Thyroid gland (tissue), 4 donors: Measurements from ENCODE around the gene SUCLA2.

Experiments
- CTCF ChIP-seq, 6 experiments: fragments of 200-600 bp in 3 of 6; fragments of 450-650 bp in 3 of 6; sonication (generic) in 3 of 6; IDR thresholded peaks; one replicate each; pipeline ENCODE4 v1.5.1; 2016 to 2019; ENCODE audit warnings: antibody characterized with exemption in 6 of 6, mild to moderate bottlenecking in 2 of 6, inconsistent platforms in 1 of 6, moderate library complexity in 1 of 6
- POLR2A ChIP-seq, 2 donors: fragments of 450-650 bp; IDR thresholded peaks; one replicate each; pipeline ENCODE4 v1.6.1; 2017; ENCODE audit warnings: antibody characterized with exemption in 2 of 2, mild to moderate bottlenecking in 2 of 2, moderate library complexity in 1 of 2

- TF ChIP-seq CTCF (IDR thresholded peaks at IDR 0.05) (no peak), POLR2A (IDR thresholded peaks at IDR 0.05) (no peak)
Observed at GRCh38 chr13:48006396-48006795, 5.3 kb upstream of the SUCLA2 start.
